Right lobe of liver (tissue), 6 donors: ENCODE results near the gene PSG6. TPM values are rescaled to one million over a fixed set of nuclear protein-coding genes. Genes with fewer than 3 reads are reported as not detected.
"Not testable (repeated sequence)": the region's sequence is repeated elsewhere in the genome, so short reads cannot be mapped to it uniquely, and the experiment has no call there.

Experiments used
- ATAC-seq, 4 donors: fragments of 200-7000 bp; cut with Tn5 transposase; one replicate each; pipeline ENCODE4 v1.9.1; 2020; ENCODE audit warnings: mild to moderate bottlenecking in 4 of 4, moderate library complexity in 4 of 4
- DNase-seq, 3 donors: peaks; one replicate each; pipeline ENCODE4 v3.0.0-alpha.2; 2020
- H3K27ac ChIP-seq, 3 donors: fragments of 200-600 bp; one replicate each; pipeline ENCODE4 v1.8.0; 2022
- H3K27me3 ChIP-seq, 2 donors: fragments of 200-600 bp; one replicate each; pipeline ENCODE4 v1.8.0; 2022
- H3K36me3 ChIP-seq, 4 donors: fragments of 200-600 bp; sonication (generic) in 1 of 4; one replicate each; pipeline versions ENCODE4 v1.5.1 to v1.8.0; 2017 to 2022; ENCODE audit warnings: control low read depth in 1 of 4
- H3K4me1 ChIP-seq, 4 donors: fragments of 200-600 bp; sonication (generic) in 1 of 4; one replicate each; pipeline versions ENCODE4 v1.5.1 to v1.8.0; 2017 to 2022; ENCODE audit warnings: control low read depth in 1 of 4
- H3K4me3 ChIP-seq, 3 donors: fragments of 200-600 bp; one replicate each; pipeline ENCODE4 v1.8.0; 2022
- H3K9me3 ChIP-seq, 4 donors: fragments of 200-600 bp; sonication (generic) in 1 of 4; one replicate each; pipeline versions ENCODE4 v1.5.1 to v1.8.0; 2017 to 2022; ENCODE audit warnings: control low read depth in 1 of 4
- CTCF ChIP-seq, 4 donors: fragments of 200-600 bp in 3 of 4; fragments of 450-650 bp in 1 of 4; IDR thresholded peaks; one replicate each; pipeline versions ENCODE4 v1.5.1 to v1.8.0; 2016 to 2022; ENCODE audit warnings: antibody characterized with exemption in 4 of 4, mild to moderate bottlenecking in 2 of 4
- POLR2A ChIP-seq: fragments of 450-650 bp; IDR thresholded peaks from one replicate; pipeline ENCODE4 v1.6.1; 2017; ENCODE audit warnings: antibody characterized with exemption, mild to moderate bottlenecking
- WGBS: methylation state at CpG from one replicate; pipeline ENCODE4 v1.1.6; 2018; ENCODE audit warnings: low coverage, low lambda C conversion rate; ENCODE audit not compliant: insufficient coverage; ENCODE audit errors: missing lambda C conversion rate; 5-methylcytosine and 5-hydroxymethylcytosine counted together
- intact Hi-C, 2 donors: fragments of 100-400 bp; cut with DNase I; formaldehyde crosslinking; loops; one replicate each; pipeline versions ENCODE4 v1.11.2 to v1.14.1; 2022
- total RNA-seq, 6 experiments: library from RNA; depleted of rRNA in 2 of 6; stranded (reverse); fragments of >200 nt in 2 of 6; fragmentation: NEBNext Ultra II Directional in 3 of 6; extraction: Animal tissue kit (Norgen Biotek cat#: 25700) in 3 of 6; gene quantifications; one replicate each; pipeline versions ENCODE4 v1.1.0 to v1.2.4, GENCODE V29; 2016 to 2023
- donor health status: DM: no; HTN: yes; CAD: no.
- donor health status: DM: no; HTN: no; CAD: no.
- donor health status: DM: no; HTN: no; CAD: no.
- donor health status: DM: no; HTN: yes; CAD: no.
- donor health status: DM: no; HTN: yes; CAD: no.

PSG6 gene
- total RNA-seq, 6 experiments from 2014 or later, result not detected

- Histone ChIP-seq H3K4me3 (no peak overlapping the region), H3K27me3 (no peaks in the 10 kb centered on the region), H3K27ac (no peak overlapping the region), H3K36me3 (no peaks in the 10 kb centered on the region), H3K9me3 (no peaks in the 10 kb centered on the region), H3K4me1 (no peaks in the 10 kb centered on the region)
- no peak for TF ChIP-seq CTCF (IDR thresholded peaks at IDR 0.05)
- TF ChIP-seq POLR2A, result no peak
- ATAC-seq (no peak), DNase-seq (no peak)
- WGBS, result 34% methylated on average over 5 of the region's 5 CpGs
- intact Hi-C loops, result no loop called here
These were observed 60.2 kb downstream of the PSG6 start for GRCh38 chr19:42857544-42857867.

- WGBS, result 68% methylated on average over 9 of the region's 19 CpGs
- intact Hi-C loops, ATAC-seq, H3K27me3 ChIP-seq, H3K27ac ChIP-seq, H3K36me3 ChIP-seq, H3K4me3 ChIP-seq, DNase-seq, H3K4me1 ChIP-seq, H3K9me3 ChIP-seq: not testable (repeated sequence)
- peak in 2 of 4 donors; percentile 34 to 44 for TF ChIP-seq CTCF (IDR thresholded peaks at IDR 0.05)
These were observed 60.7 kb downstream of the PSG6 start for GRCh38 chr19:42856866-42857543.

GRCh38 chr19:42854745-42855144, 62.9 kb downstream of the PSG6 start:
- H3K4me1 ChIP-seq, H3K4me3 ChIP-seq, intact Hi-C loops, H3K27ac ChIP-seq, H3K36me3 ChIP-seq, H3K27me3 ChIP-seq, H3K9me3 ChIP-seq, ATAC-seq, DNase-seq: not testable (repeated sequence)
- 70% methylated on average over 1 of the region's 3 CpGs for WGBS

GRCh38 chr19:42853231-42853630, 64.5 kb downstream of the PSG6 start:
- H3K27me3 ChIP-seq, H3K36me3 ChIP-seq, H3K4me3 ChIP-seq, H3K27ac ChIP-seq, H3K4me1 ChIP-seq, intact Hi-C loops, H3K9me3 ChIP-seq, DNase-seq, ATAC-seq: not testable (repeated sequence)
- 38% methylated on average over 1 of the region's 1 CpG for WGBS

GRCh38 chr19:42852821-42853220, 64.9 kb downstream of the PSG6 start:
- H3K27me3 ChIP-seq, DNase-seq, H3K27ac ChIP-seq, ATAC-seq, H3K4me1 ChIP-seq, H3K4me3 ChIP-seq, H3K36me3 ChIP-seq, H3K9me3 ChIP-seq, intact Hi-C loops: not testable (repeated sequence)

Other genes starting within 250 kb of the PSG6 start
- not detected for gene PSG3, start 177.4 kb downstream of the PSG6 start, total RNA-seq
- gene PSG8, start 152.2 kb downstream of the PSG6 start, total RNA-seq, result not detected
- not detected for gene PSG1, start 38.2 kb downstream of the PSG6 start, total RNA-seq
- not detected for gene PSG7, start 19.3 kb upstream of the PSG6 start, total RNA-seq
- gene PSG11, start 108.6 kb upstream of the PSG6 start, total RNA-seq, result not detected
- not detected for gene PSG2, start 164.8 kb upstream of the PSG6 start, total RNA-seq